ENCODE data around the gene CYFIP1.
"Not testable (repeated sequence)": the region's sequence is repeated elsewhere in the genome, so short reads cannot be mapped to it uniquely, and the experiment has no call there.

CYFIP1 gene

GRCh38 chr15:22980189-22981050, at the start of gene CYFIP1:
Gene CYFIP1 (minus strand): TSS chr15:22980368. CDS start chr15:22947285, 33,083 bp downstream.
- no peak for DNase-seq (ENCODE audit: low read depth in 2 of 2)

GRCh38 chr15:23026218-23026617, 46.0 kb upstream of the CYFIP1 start:
- no peak for DNase-seq (ENCODE audit: low read depth in 2 of 2)

GRCh38 chr15:23022156-23022555, 42.0 kb upstream of the CYFIP1 start:
- no peak for DNase-seq (ENCODE audit: low read depth in 2 of 2)

- no peak for DNase-seq (ENCODE audit: low read depth in 2 of 2)
These were observed 34.3 kb upstream of the CYFIP1 start for GRCh38 chr15:23014394-23015000.

- no peak for DNase-seq (ENCODE audit: low read depth in 2 of 2)
These were observed 33.5 kb upstream of the CYFIP1 start for GRCh38 chr15:23013681-23014080.

- not testable (repeated sequence) for DNase-seq (ENCODE audit: low read depth in 2 of 2)
These were observed 32.4 kb upstream of the CYFIP1 start for GRCh38 chr15:23012616-23013015.

GRCh38 chr15:23003736-23004135, 23.6 kb upstream of the CYFIP1 start:
- no peak for DNase-seq (ENCODE audit: low read depth in 2 of 2)

- no peak for DNase-seq (ENCODE audit: low read depth in 2 of 2)
These were observed 22.8 kb upstream of the CYFIP1 start for GRCh38 chr15:23002920-23003319.

GRCh38 chr15:22995795-22996194, 15.6 kb upstream of the CYFIP1 start:
- no peak for DNase-seq (ENCODE audit: low read depth in 2 of 2)

- no peak for DNase-seq (ENCODE audit: low read depth in 2 of 2)
These were observed 11.8 kb upstream of the CYFIP1 start for GRCh38 chr15:22992024-22992326.

GRCh38 chr15:22989576-22990477, 9.7 kb upstream of the CYFIP1 start:
- DNase-seq (ENCODE audit: low read depth in 2 of 2): no peak

GRCh38 chr15:22988811-22989210, 8.6 kb upstream of the CYFIP1 start:
- DNase-seq (ENCODE audit: low read depth in 2 of 2): no peak

- not testable (repeated sequence) for DNase-seq (ENCODE audit: low read depth in 2 of 2)
These were observed 1.8 kb upstream of the CYFIP1 start for GRCh38 chr15:22981931-22982330.

GRCh38 chr15:22981051-22981840, 1.1 kb upstream of the CYFIP1 start:
- no peak for DNase-seq (ENCODE audit: low read depth in 2 of 2)

GRCh38 chr15:22979238-22980188, 655 bp downstream of the CYFIP1 start:
- DNase-seq (ENCODE audit: low read depth in 2 of 2): no peak

- DNase-seq (ENCODE audit: low read depth in 2 of 2): no peak
These were observed 1.4 kb downstream of the CYFIP1 start for GRCh38 chr15:22978691-22979237.

GRCh38 chr15:22974745-22975144, 5.4 kb downstream of the CYFIP1 start:
- DNase-seq (ENCODE audit: low read depth in 2 of 2): no peak

- DNase-seq (ENCODE audit: low read depth in 2 of 2): no peak
These were observed 6.2 kb downstream of the CYFIP1 start for GRCh38 chr15:22973987-22974386.

- no peak for DNase-seq (ENCODE audit: low read depth in 2 of 2)
These were observed 6.9 kb downstream of the CYFIP1 start for GRCh38 chr15:22973286-22973685.

- no peak for DNase-seq (ENCODE audit: low read depth in 2 of 2)
These were observed 10.7 kb downstream of the CYFIP1 start for GRCh38 chr15:22969489-22969888.
